WTC11 (cell line): Measurements from ENCODE around the gene TUBB8B. TPM values are rescaled to one million over a fixed set of nuclear protein-coding genes. Genes with fewer than 3 reads are reported as not detected.
"Not testable (repeated sequence)": the region's sequence is repeated elsewhere in the genome, so short reads cannot be mapped to it uniquely, and the experiment has no call there.

Experiments used
- ATAC-seq: fragments of 200-7000 bp; cut with Tn5 transposase; 2 replicates; pipeline ENCODE4 v1.10.0; 2021; ENCODE audit warnings: mild to moderate bottlenecking, moderate library complexity
- CTCF ChIA-PET: fragments of 300-600 bp; sonication (Branson Sonifier 250); formaldehyde crosslinking; loops from one replicate; lab custom pipeline; 2021; ENCODE audit warnings: antibody characterized with exemption; lab: Charles Lee
- POLR2A ChIA-PET: fragments of 350-600 bp; sonication (Branson Sonifier 250); formaldehyde crosslinking; loops from one replicate; lab custom pipeline; 2021; ENCODE audit warnings: antibody characterized with exemption; lab: Charles Lee
- DNase-seq: peaks from one replicate; pipeline ENCODE4 v3.0.0; 2021; ENCODE audit warnings: low spot score
- H3K27ac Mint-ChIP-seq: 2 replicates; pipeline ENCODE4 v1.8.0; 2021; ENCODE audit warnings: mixed read lengths
- H3K27me3 Mint-ChIP-seq: 2 replicates; pipeline ENCODE4 v1.8.0; 2021; ENCODE audit warnings: low read depth, mild to moderate bottlenecking, moderate library complexity, mixed read lengths
- H3K36me3 Mint-ChIP-seq: 2 replicates; pipeline ENCODE4 v1.8.0; 2021; ENCODE audit warnings: mixed read lengths
- H3K4me1 Mint-ChIP-seq: 2 replicates; pipeline ENCODE4 v1.8.0; 2022; ENCODE audit warnings: mixed read lengths
- H3K4me3 Mint-ChIP-seq: 2 replicates; pipeline ENCODE4 v1.8.0; 2021; ENCODE audit warnings: mild to moderate bottlenecking, moderate library complexity, mixed read lengths
- H3K9me3 Mint-ChIP-seq: 2 replicates; pipeline ENCODE4 v1.8.0; 2021; ENCODE audit warnings: mixed read lengths
- total RNA-seq: library from RNA; stranded (reverse); gene quantifications from 3 replicates; pipeline ENCODE4 v1.2.3, GENCODE V29; 2021

Gene TUBB8B
- total RNA-seq, 1 experiment from 2014 or later, result 1.2 TPM

- H3K4me3 Mint-ChIP-seq, H3K9me3 Mint-ChIP-seq, H3K4me1 Mint-ChIP-seq, POLR2A ChIA-PET, DNase-seq, CTCF ChIA-PET, H3K27me3 Mint-ChIP-seq, H3K36me3 Mint-ChIP-seq, H3K27ac Mint-ChIP-seq: not testable (repeated sequence)
- peak; percentile 64 for ATAC-seq
Measured at GRCh38 chr18:11383-12274, 37.8 kb downstream of the TUBB8B start.

GRCh38 chr18:10624-11184, 38.7 kb downstream of the TUBB8B start:
- H3K27ac Mint-ChIP-seq, H3K4me1 Mint-ChIP-seq, POLR2A ChIA-PET, H3K36me3 Mint-ChIP-seq, H3K4me3 Mint-ChIP-seq, CTCF ChIA-PET, DNase-seq, ATAC-seq, H3K27me3 Mint-ChIP-seq, H3K9me3 Mint-ChIP-seq: not testable (repeated sequence)

- H3K36me3 Mint-ChIP-seq, CTCF ChIA-PET, H3K9me3 Mint-ChIP-seq, ATAC-seq, DNase-seq, H3K27ac Mint-ChIP-seq, H3K27me3 Mint-ChIP-seq, H3K4me3 Mint-ChIP-seq, POLR2A ChIA-PET, H3K4me1 Mint-ChIP-seq: not testable (repeated sequence)
Measured at GRCh38 chr18:9937-10336, 39.5 kb downstream of the TUBB8B start.

Other genes starting within 250 kb of the TUBB8B start
- 70.4 to 72.4 TPM (median 71.3 TPM) in 3 replicates for gene USP14, start 108.9 kb upstream of the TUBB8B start, total RNA-seq
- 51.1 to 65.8 TPM (median 52.7 TPM) in 3 replicates for gene THOC1, start 218.4 kb upstream of the TUBB8B start, total RNA-seq